Measurements from ENCODE around the gene SLC38A4. TPM values are rescaled to one million over a fixed set of nuclear protein-coding genes. Genes with fewer than 3 reads are reported as not detected.

The SLC38A4 gene
- total and polyA plus RNA-seq, 9 of the 15 experiments (the other 6 are each of a cell fraction or from before 2014, with no cell fraction given), result 0.16 TPM; not detected in 8

DNA sequence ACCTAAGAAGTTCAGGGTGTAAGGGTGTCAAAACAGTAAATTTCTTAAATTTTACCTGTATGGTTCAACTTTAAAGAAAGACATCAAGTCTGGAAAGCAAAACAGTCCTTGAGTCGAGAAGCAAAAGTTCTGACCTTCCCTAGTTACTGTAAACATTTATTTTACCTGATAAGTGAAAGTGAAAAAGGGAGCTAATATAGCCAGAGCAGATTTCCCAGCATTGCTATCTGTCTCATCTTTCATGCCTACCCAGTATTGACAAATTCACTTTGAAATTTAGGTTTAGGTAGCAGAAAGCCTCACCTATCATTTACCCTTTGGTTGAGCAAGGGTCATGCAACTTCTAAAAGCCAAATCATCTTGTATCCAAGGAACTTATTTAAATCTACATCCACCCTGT lies 24.5 kb downstream of the SLC38A4 start:
- ATAC-seq (no peak), FAIRE-seq (no peak), DNase-seq (ENCODE audit: extremely low read depth in 1 of 4, low spot score in 3 of 4) (no peak)
- H3K4me3 ChIP-seq, result no peak overlapping the region
- no peaks in the 10 kb centered on the region for H3K79me2 ChIP-seq (ENCODE audit: control insufficient read depth, insufficient read depth, low read length)
- BruUV-seq (replicated peaks), result no TSS peak
- H3K4me2 ChIP-seq (ENCODE audit: insufficient read depth, low read length), result no peak overlapping the region
- H3K27me3 ChIP-seq (ENCODE audit: control insufficient read depth in 2 of 2, insufficient read depth in 2 of 2, low read length in 2 of 2), result no peaks in the 10 kb centered on the region
- no peaks in the 10 kb centered on the region for H3K9me3 ChIP-seq (replicated peaks; ENCODE audit: control insufficient read depth, insufficient read depth, low read depth, low read length)
- 0% methylated on average over 1 of the region's 1 CpG for WGBS (ENCODE audit: insufficient coverage, low coverage, missing lambda C conversion rate)
- no peak overlapping the region for H3K9ac ChIP-seq (ENCODE audit: insufficient read depth in 1 of 2, low read depth in 2 of 2, low read length in 2 of 2)
- H3K9me1 ChIP-seq (ENCODE audit: control insufficient read depth, insufficient read depth, low read length), result no peaks in the 10 kb centered on the region
- no peaks in the 10 kb centered on the region for H3K4me1 ChIP-seq (replicated peaks in 1 of 2; ENCODE audit: control insufficient read depth in 2 of 2, insufficient read depth in 2 of 2, low read length in 2 of 2)
- in situ Hi-C loops (cut with MboI), result no loop called here
- ChIA-PET CTCF (ENCODE audit: low intra/inter-chr PET ratio) (no interaction called here), POLR2A (no interaction called here)
- no peak overlapping the region for H3K27ac ChIP-seq (ENCODE audit: extremely low read depth, low read depth, low read length)
- no peaks in the 10 kb centered on the region for H3K36me3 ChIP-seq (ENCODE audit: control insufficient read depth, insufficient read depth, low read length)
- intact Hi-C loops (cut with micrococcal nuclease), result no loop called here
- no peaks in the 10 kb centered on the region for H4K20me1 ChIP-seq (replicated peaks; ENCODE audit: control insufficient read depth, insufficient read depth, low read length)
- H2AFZ ChIP-seq (ENCODE audit: low read depth, low read length), result no peak overlapping the region
- no peak for TF ChIP-seq LARP7 (IDR thresholded peaks at IDR 0.05)
- TF ChIP-seq MAFK (IDR thresholded peaks at IDR 0.05; ENCODE audit: low read length), result no peak
- no peak for TF ChIP-seq TCF3 (CRISPR knock-in tag; IDR thresholded peaks at IDR 0.05)
- TF ChIP-seq, protein P1, sequence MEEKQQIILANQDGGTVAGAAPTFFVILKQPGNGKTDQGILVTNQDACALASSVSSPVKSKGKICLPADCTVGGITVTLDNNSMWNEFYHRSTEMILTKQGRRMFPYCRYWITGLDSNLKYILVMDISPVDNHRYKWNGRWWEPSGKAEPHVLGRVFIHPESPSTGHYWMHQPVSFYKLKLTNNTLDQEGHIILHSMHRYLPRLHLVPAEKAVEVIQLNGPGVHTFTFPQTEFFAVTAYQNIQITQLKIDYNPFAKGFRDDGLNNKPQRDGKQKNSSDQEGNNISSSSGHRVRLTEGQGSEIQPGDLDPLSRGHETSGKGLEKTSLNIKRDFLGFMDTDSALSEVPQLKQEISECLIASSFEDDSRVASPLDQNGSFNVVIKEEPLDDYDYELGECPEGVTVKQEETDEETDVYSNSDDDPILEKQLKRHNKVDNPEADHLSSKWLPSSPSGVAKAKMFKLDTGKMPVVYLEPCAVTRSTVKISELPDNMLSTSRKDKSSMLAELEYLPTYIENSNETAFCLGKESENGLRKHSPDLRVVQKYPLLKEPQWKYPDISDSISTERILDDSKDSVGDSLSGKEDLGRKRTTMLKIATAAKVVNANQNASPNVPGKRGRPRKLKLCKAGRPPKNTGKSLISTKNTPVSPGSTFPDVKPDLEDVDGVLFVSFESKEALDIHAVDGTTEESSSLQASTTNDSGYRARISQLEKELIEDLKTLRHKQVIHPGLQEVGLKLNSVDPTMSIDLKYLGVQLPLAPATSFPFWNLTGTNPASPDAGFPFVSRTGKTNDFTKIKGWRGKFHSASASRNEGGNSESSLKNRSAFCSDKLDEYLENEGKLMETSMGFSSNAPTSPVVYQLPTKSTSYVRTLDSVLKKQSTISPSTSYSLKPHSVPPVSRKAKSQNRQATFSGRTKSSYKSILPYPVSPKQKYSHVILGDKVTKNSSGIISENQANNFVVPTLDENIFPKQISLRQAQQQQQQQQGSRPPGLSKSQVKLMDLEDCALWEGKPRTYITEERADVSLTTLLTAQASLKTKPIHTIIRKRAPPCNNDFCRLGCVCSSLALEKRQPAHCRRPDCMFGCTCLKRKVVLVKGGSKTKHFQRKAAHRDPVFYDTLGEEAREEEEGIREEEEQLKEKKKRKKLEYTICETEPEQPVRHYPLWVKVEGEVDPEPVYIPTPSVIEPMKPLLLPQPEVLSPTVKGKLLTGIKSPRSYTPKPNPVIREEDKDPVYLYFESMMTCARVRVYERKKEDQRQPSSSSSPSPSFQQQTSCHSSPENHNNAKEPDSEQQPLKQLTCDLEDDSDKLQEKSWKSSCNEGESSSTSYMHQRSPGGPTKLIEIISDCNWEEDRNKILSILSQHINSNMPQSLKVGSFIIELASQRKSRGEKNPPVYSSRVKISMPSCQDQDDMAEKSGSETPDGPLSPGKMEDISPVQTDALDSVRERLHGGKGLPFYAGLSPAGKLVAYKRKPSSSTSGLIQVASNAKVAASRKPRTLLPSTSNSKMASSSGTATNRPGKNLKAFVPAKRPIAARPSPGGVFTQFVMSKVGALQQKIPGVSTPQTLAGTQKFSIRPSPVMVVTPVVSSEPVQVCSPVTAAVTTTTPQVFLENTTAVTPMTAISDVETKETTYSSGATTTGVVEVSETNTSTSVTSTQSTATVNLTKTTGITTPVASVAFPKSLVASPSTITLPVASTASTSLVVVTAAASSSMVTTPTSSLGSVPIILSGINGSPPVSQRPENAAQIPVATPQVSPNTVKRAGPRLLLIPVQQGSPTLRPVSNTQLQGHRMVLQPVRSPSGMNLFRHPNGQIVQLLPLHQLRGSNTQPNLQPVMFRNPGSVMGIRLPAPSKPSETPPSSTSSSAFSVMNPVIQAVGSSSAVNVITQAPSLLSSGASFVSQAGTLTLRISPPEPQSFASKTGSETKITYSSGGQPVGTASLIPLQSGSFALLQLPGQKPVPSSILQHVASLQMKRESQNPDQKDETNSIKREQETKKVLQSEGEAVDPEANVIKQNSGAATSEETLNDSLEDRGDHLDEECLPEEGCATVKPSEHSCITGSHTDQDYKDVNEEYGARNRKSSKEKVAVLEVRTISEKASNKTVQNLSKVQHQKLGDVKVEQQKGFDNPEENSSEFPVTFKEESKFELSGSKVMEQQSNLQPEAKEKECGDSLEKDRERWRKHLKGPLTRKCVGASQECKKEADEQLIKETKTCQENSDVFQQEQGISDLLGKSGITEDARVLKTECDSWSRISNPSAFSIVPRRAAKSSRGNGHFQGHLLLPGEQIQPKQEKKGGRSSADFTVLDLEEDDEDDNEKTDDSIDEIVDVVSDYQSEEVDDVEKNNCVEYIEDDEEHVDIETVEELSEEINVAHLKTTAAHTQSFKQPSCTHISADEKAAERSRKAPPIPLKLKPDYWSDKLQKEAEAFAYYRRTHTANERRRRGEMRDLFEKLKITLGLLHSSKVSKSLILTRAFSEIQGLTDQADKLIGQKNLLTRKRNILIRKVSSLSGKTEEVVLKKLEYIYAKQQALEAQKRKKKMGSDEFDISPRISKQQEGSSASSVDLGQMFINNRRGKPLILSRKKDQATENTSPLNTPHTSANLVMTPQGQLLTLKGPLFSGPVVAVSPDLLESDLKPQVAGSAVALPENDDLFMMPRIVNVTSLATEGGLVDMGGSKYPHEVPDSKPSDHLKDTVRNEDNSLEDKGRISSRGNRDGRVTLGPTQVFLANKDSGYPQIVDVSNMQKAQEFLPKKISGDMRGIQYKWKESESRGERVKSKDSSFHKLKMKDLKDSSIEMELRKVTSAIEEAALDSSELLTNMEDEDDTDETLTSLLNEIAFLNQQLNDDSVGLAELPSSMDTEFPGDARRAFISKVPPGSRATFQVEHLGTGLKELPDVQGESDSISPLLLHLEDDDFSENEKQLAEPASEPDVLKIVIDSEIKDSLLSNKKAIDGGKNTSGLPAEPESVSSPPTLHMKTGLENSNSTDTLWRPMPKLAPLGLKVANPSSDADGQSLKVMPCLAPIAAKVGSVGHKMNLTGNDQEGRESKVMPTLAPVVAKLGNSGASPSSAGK (IDR thresholded peaks at IDR 0.05), result no peak
- no peak for TF ChIP-seq BMI1 (IDR thresholded peaks at IDR 0.05; ENCODE audit: low read length)
- TF ChIP-seq, protein P2, sequence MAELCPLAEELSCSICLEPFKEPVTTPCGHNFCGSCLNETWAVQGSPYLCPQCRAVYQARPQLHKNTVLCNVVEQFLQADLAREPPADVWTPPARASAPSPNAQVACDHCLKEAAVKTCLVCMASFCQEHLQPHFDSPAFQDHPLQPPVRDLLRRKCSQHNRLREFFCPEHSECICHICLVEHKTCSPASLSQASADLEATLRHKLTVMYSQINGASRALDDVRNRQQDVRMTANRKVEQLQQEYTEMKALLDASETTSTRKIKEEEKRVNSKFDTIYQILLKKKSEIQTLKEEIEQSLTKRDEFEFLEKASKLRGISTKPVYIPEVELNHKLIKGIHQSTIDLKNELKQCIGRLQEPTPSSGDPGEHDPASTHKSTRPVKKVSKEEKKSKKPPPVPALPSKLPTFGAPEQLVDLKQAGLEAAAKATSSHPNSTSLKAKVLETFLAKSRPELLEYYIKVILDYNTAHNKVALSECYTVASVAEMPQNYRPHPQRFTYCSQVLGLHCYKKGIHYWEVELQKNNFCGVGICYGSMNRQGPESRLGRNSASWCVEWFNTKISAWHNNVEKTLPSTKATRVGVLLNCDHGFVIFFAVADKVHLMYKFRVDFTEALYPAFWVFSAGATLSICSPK (IDR thresholded peaks at IDR 0.05; ENCODE audit: borderline replicate concordance), result no peak
- no peak for TF ChIP-seq OTX1 (CRISPR knock-in tag; IDR thresholded peaks at IDR 0.05)
- TF ChIP-seq IFI16 (CRISPR knock-in tag; IDR thresholded peaks at IDR 0.05), result no peak
- no peak for TF ChIP-seq POLR2A (conservative IDR thresholded peaks at IDR 0.05)
- TF ChIP-seq PHB2 (IDR thresholded peaks at IDR 0.05; ENCODE audit: low read depth), result no peak
